Fibroblast of upper back skin (primary cell): ENCODE data around the gene VWA5B1.

Experiments
- DNase-seq: peaks from one replicate; pipeline ENCODE4 v3.0.0-alpha.2; 2013

Gene VWA5B1

GRCh38 chr1:20349971-20350370 lies 59.3 kb downstream of the VWA5B1 start:
- DNase-seq: no peak

GRCh38 chr1:20350421-20350820 lies 59.7 kb downstream of the VWA5B1 start:
- no peak for DNase-seq

GRCh38 chr1:20351911-20352701 lies 61.4 kb downstream of the VWA5B1 start:
- DNase-seq: no peak

GRCh38 chr1:20353836-20354235 lies 63.2 kb downstream of the VWA5B1 start:
- no peak for DNase-seq

- DNase-seq: no peak
Observed at GRCh38 chr1:20354610-20355009, 63.9 kb downstream of the VWA5B1 start.

- DNase-seq: no peak
Observed at GRCh38 chr1:20355101-20355827, 64.6 kb downstream of the VWA5B1 start.

- DNase-seq: no peak
Observed at GRCh38 chr1:20355828-20356735, 65.4 kb downstream of the VWA5B1 start.

GRCh38 chr1:20356850-20357459 lies 66.3 kb downstream of the VWA5B1 start:
- DNase-seq: no peak

- DNase-seq: no peak
Observed at GRCh38 chr1:20357796-20358195, 67.1 kb downstream of the VWA5B1 start.

GRCh38 chr1:20358761-20359263 lies 68.1 kb downstream of the VWA5B1 start:
- peak; percentile 13 for DNase-seq

GRCh38 chr1:20359451-20360330 lies 69.0 kb downstream of the VWA5B1 start:
- no peak for DNase-seq

- no peak for DNase-seq
Observed at GRCh38 chr1:20361401-20361800, 70.7 kb downstream of the VWA5B1 start.

- DNase-seq: peak; percentile 45
Observed at GRCh38 chr1:20361805-20362381, 71.2 kb downstream of the VWA5B1 start.

- DNase-seq: no peak
Observed at GRCh38 chr1:20362856-20363255, 72.2 kb downstream of the VWA5B1 start.

GRCh38 chr1:20365421-20366055 lies 74.9 kb downstream of the VWA5B1 start:
- no peak for DNase-seq

- DNase-seq: no peak
Observed at GRCh38 chr1:20366056-20366462, 75.4 kb downstream of the VWA5B1 start.

- DNase-seq: no peak
Observed at GRCh38 chr1:20366463-20367115, 75.9 kb downstream of the VWA5B1 start.

GRCh38 chr1:20367116-20367585 lies 76.5 kb downstream of the VWA5B1 start:
- DNase-seq: peak; percentile 32

- no peak for DNase-seq
Observed at GRCh38 chr1:20367626-20368025, 77.0 kb downstream of the VWA5B1 start.
